Thyroid gland (tissue), 4 donors: ENCODE data around the gene PIK3CG. TPM values are rescaled to one million over a fixed set of nuclear protein-coding genes. Genes with fewer than 3 reads are reported as not detected.
"Not testable (repeated sequence)": the region's sequence is repeated elsewhere in the genome, so short reads cannot be mapped to it uniquely, and the experiment has no call there.

ENCODE experiments used
- DNase-seq, 2 donors: peaks; one replicate each; pipeline ENCODE4 v3.0.0-alpha.2; 2019
- H3K27ac ChIP-seq, 3 donors: fragments of 200-600 bp; sonication (generic); 1 replicate in 2 of 3; 2 replicates in 1 of 3; pipeline ENCODE4 v1.5.1; 2016 to 2019; ENCODE audit warnings: mild to moderate bottlenecking in 1 of 3, moderate library complexity in 1 of 3
- H3K27me3 ChIP-seq: fragments of 200-600 bp; sonication (generic); one replicate; pipeline ENCODE4 v1.5.1; 2019
- H3K36me3 ChIP-seq, 2 donors: fragments of 200-600 bp; sonication (generic); one replicate each; pipeline ENCODE4 v1.5.1; 2016 to 2019
- H3K4me1 ChIP-seq, 2 donors: fragments of 200-600 bp; sonication (generic); one replicate each; pipeline ENCODE4 v1.5.1; 2017 to 2019
- H3K4me3 ChIP-seq, 3 donors: fragments of 200-600 bp; sonication (generic); replicated peaks in 1 of 3; 1 replicate in 2 of 3; 2 replicates in 1 of 3; pipeline ENCODE4 v1.5.1; 2016; ENCODE audit warnings: mild to moderate bottlenecking in 1 of 3
- H3K9me3 ChIP-seq: fragments of 200-600 bp; sonication (generic); one replicate; pipeline ENCODE4 v1.5.1; 2017
- POLR2A ChIP-seq, 2 donors: fragments of 450-650 bp; IDR thresholded peaks; one replicate each; pipeline ENCODE4 v1.6.1; 2017; ENCODE audit warnings: antibody characterized with exemption in 2 of 2, mild to moderate bottlenecking in 2 of 2, moderate library complexity in 1 of 2
- WGBS, 2 donors: methylation state at CpG; one replicate each; pipeline ENCODE4 v1.1.5; 2017; 5-methylcytosine and 5-hydroxymethylcytosine counted together
- intact Hi-C: fragments of 100-400 bp; cut with DNase I; formaldehyde crosslinking; loops from one replicate; pipeline ENCODE4 v1.15.1; 2023
- total RNA-seq, 4 donors: library from RNA; depleted of rRNA; stranded (reverse); fragments of >200 nt; gene quantifications; one replicate each; pipeline ENCODE4 v1.2.3, GENCODE V29; 2016
- TF ChIP-seq, protein P1 (sequence below), 6 experiments: fragments of 200-600 bp in 3 of 6; fragments of 450-650 bp in 3 of 6; sonication (generic) in 3 of 6; IDR thresholded peaks; one replicate each; pipeline ENCODE4 v1.5.1; 2016 to 2019; ENCODE audit warnings: antibody characterized with exemption in 6 of 6, mild to moderate bottlenecking in 2 of 6, inconsistent platforms in 1 of 6, moderate library complexity in 1 of 6

Gene PIK3CG
- total RNA-seq, 4 donors from 2014 or later = 2.2 to 4.3 (median 2.5) TPM

DNA sequence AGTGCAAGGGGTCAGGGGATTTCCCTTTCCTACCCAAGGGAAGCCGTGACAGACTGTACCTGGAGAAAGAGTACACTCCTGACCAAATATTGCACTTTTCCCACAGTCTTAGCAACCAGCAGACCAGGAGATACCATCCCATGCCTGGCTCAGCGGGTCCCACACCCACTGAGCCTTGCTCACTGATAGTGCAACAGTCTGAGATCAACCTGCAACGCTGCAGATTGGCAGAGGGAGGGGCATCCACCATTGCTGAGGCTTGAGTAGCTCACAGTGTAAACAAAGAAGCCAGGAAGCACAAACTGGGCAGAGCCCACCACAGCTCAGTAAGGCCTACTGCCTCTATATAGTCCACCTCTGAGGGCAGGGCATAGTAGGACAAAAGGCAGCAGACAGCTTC lies 53.9 kb downstream of the PIK3CG start:
- 75 to 78% methylated on average over 3 of the region's 3 CpGs for WGBS, 2 donors
- DNase-seq = no peak
- intact Hi-C loops = no loop called here

DNA sequence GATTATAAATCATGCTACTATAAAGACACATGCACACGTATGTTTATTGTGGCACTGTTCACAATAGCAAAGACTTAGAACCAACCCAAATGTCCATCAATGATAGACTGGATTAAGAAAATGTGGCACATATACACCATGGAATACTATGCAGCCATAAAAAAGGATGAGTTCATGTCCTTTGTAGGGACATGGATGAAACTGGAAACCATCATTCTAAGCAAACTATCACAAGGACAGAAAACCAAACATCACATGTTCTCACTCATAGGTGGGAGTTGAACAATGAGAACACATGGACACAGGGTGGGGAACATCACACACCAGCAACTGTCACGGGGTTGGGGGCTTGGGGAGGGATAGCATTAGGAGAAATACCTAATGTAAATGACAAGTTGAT lies 59.4 kb downstream of the PIK3CG start:
- H3K36me3 ChIP-seq, intact Hi-C loops: not testable (repeated sequence)

More for the DNA sequence above, 53.9 kb downstream of the PIK3CG start:
- no peak overlapping the region for H3K27ac ChIP-seq
- no peaks in the 10 kb centered on the region for H3K27me3 ChIP-seq
- TF ChIP-seq POLR2A (IDR thresholded peaks at IDR 0.05) = no peak
- TF ChIP-seq, protein P1, sequence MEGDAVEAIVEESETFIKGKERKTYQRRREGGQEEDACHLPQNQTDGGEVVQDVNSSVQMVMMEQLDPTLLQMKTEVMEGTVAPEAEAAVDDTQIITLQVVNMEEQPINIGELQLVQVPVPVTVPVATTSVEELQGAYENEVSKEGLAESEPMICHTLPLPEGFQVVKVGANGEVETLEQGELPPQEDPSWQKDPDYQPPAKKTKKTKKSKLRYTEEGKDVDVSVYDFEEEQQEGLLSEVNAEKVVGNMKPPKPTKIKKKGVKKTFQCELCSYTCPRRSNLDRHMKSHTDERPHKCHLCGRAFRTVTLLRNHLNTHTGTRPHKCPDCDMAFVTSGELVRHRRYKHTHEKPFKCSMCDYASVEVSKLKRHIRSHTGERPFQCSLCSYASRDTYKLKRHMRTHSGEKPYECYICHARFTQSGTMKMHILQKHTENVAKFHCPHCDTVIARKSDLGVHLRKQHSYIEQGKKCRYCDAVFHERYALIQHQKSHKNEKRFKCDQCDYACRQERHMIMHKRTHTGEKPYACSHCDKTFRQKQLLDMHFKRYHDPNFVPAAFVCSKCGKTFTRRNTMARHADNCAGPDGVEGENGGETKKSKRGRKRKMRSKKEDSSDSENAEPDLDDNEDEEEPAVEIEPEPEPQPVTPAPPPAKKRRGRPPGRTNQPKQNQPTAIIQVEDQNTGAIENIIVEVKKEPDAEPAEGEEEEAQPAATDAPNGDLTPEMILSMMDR (IDR thresholded peaks at IDR 0.05) = no peak
- H3K4me1 ChIP-seq = no peaks in the 10 kb centered on the region
- H3K9me3 ChIP-seq = no peaks in the 10 kb centered on the region
- H3K36me3 ChIP-seq = no peaks in the 10 kb centered on the region
- H3K4me3 ChIP-seq = no peak overlapping the region

DNA sequence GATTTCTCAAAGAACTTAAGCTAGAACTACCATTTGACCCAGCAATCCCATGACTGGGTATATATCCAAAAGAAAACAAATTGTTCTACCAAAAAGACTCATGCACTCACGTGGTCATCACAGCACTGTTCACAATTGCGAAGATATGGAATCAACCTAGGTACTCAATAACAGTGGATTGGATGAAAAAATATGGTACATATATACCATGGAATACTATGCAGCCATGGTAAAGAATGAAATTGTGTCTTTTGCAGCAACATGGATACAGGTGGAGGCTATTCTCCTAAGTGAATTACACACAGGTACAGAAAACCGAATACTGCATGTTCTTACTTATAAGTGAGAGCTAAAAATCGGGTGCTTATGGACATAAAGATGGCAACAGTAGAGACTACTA lies 61.8 kb downstream of the PIK3CG start:
- Histone ChIP-seq H3K36me3 (no peaks in the 10 kb centered on the region), H3K9me3 (no peaks in the 10 kb centered on the region), H3K27me3 (no peaks in the 10 kb centered on the region), H3K27ac (no peak overlapping the region), H3K4me1 (no peaks in the 10 kb centered on the region), H3K4me3 (no peak overlapping the region)
- TF ChIP-seq, protein P1 (IDR thresholded peaks at IDR 0.05) = no peak
- no peak for TF ChIP-seq POLR2A (IDR thresholded peaks at IDR 0.05)
- intact Hi-C loops = no loop called here
- 91% methylated on average over 4 of the region's 4 CpGs for WGBS, 2 donors
- no peak for DNase-seq

More for the DNA sequence above, 59.4 kb downstream of the PIK3CG start:
- H3K9me3 ChIP-seq, H3K4me3 ChIP-seq, H3K27ac ChIP-seq, H3K27me3 ChIP-seq, DNase-seq, H3K4me1 ChIP-seq: not testable (repeated sequence)
- WGBS, 2 donors = 81 to 85% methylated on average over 2 of the region's 2 CpGs

DNA sequence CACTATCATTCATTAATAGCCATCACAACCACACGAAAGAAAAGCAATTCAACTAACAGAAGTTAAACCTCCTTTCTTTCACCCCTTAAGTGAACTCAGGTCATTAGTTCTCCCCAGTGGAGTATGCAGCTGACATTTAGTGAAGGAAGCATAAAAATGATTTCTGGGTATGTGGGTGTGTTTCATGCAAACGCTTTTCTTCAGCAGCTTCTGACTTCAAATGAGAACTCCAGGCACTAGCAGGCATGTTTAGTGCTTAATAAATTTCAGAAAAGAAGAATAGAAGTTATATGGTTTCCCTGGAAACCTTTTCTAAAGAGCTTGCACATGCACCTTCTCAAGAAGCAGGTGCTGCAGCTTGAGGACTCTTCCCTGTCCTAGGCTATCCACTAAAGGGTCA lies 62.5 kb downstream of the PIK3CG start:
- no peaks in the 10 kb centered on the region for H3K36me3 ChIP-seq
- no peak for DNase-seq
- 63 to 72% methylated on average over 2 of the region's 2 CpGs for WGBS, 2 donors
- H3K4me1 ChIP-seq = no peaks in the 10 kb centered on the region
- no peak overlapping the region for H3K27ac ChIP-seq
- TF ChIP-seq, protein P1 (IDR thresholded peaks at IDR 0.05) = no peak
- no peaks in the 10 kb centered on the region for H3K9me3 ChIP-seq
- intact Hi-C loops = no loop called here
- no peak overlapping the region for H3K4me3 ChIP-seq
- no peaks in the 10 kb centered on the region for H3K27me3 ChIP-seq

DNA sequence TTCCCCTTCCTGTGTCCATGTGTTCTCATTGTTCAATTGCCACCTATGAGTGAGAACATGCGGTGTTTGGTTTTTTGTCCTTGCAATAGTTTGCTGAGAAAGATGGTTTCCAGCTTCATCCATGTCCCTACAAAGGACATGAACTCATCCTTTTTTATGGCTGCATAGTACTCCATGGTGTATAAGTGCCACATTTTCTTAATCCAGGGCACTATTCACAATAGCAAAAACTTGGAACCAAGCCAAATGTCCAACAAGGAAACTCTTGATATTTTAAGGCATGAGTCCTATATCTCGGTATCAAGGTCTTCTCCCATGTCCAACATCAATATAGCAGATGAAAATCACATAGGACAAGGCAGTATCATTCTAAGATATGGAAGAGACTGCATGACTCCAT lies 64.5 kb downstream of the PIK3CG start:
- H3K4me1 ChIP-seq, intact Hi-C loops, H3K9me3 ChIP-seq, H3K27me3 ChIP-seq, DNase-seq, H3K36me3 ChIP-seq, H3K27ac ChIP-seq, H3K4me3 ChIP-seq: not testable (repeated sequence)
- whole genome bisulfite sequencing, 2 donors = 94 to 98% methylated on average over 2 of the region's 2 CpGs

DNA sequence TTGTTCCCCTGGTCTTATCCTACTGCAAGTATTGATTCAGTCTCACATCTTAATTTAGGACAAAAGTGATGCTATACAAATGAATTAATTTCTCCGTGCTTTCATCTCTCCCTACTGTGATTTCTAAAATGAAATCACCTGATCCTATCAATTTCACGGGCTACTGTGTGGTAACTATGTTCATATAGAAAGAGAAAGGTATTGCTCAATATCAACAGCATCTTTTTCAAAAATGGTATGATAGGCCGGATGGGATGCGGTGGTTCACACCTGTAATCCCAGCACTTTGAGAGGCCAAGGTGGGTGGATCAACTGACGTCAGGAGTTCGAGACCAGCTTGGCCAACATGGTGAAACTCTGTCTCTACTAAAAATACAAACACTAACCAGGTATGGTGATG lies 71.2 kb downstream of the PIK3CG start:
- Histone ChIP-seq H3K9me3 (no peaks in the 10 kb centered on the region), H3K27me3 (no peaks in the 10 kb centered on the region), H3K4me1 (no peaks in the 10 kb centered on the region), H3K36me3 (no peaks in the 10 kb centered on the region), H3K4me3 (no peak overlapping the region), H3K27ac (no peak overlapping the region)
- intact Hi-C loops = no loop called here
- TF ChIP-seq, protein P1 (IDR thresholded peaks at IDR 0.05) = no peak
- TF ChIP-seq POLR2A (IDR thresholded peaks at IDR 0.05) = no peak
- WGBS, 2 donors = 94 to 97% methylated on average over 6 of the region's 6 CpGs
- no peak for DNase-seq

DNA sequence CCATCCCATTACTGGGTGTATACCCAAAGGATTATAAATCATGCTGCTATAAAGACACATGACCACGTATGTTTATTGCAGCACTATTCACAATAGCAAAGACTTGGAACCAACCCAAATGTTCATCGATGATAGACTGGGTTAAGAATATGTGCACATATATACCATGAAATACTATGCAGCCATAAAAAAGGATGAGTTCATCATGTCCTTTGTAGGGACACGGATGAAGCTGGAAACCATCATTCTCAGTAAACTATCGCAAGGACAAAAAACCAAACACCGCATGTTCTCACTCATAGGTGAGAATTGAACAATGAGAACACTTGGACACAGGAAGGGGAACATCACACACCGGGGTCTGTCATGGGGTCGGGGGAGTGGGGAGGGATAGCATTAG lies 73.0 kb downstream of the PIK3CG start:
- WGBS, 2 donors = 81 to 95% methylated on average over 7 of the region's 7 CpGs

More for the DNA sequence above, 73.0 kb downstream of the PIK3CG start:
- H3K27me3 ChIP-seq, H3K4me3 ChIP-seq, H3K4me1 ChIP-seq, intact Hi-C loops, DNase-seq, H3K9me3 ChIP-seq, H3K36me3 ChIP-seq, H3K27ac ChIP-seq: not testable (repeated sequence)
